HG03521 (cell line): ENCODE results near the gene MEGF10.

Source experiments
- ATAC-seq: cut with Tn5 transposase; IDR thresholded peaks from one replicate; pipeline ENCODE4 v1.9.1; 2021; ENCODE audit warnings: mild to moderate bottlenecking, moderate library complexity; ENCODE audit not compliant: unreplicated experiment

Gene MEGF10

GRCh38 chr5:127324756-127325155 is 34.2 kb downstream of the MEGF10 start:
- no peak for ATAC-seq

DNA sequence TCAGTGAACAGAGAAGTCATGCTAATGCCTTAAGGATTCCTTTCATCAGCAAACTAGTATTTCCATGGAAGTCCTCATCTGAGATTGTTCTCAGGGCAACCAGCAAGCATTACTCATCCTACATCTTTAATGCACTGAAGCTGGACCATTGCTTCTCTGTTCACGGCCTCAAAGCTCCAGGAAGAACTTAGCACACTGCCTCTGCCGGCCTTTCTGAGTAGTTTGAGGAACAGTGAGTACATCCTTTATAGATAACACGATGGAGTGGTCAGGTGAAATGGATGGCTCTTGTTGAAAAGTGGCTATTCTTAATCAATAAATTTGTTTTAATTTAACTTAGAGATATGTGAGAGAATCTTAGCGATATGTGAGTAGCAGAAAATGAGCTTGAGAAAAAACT is 35.8 kb downstream of the MEGF10 start:
- ATAC-seq: no peak

DNA sequence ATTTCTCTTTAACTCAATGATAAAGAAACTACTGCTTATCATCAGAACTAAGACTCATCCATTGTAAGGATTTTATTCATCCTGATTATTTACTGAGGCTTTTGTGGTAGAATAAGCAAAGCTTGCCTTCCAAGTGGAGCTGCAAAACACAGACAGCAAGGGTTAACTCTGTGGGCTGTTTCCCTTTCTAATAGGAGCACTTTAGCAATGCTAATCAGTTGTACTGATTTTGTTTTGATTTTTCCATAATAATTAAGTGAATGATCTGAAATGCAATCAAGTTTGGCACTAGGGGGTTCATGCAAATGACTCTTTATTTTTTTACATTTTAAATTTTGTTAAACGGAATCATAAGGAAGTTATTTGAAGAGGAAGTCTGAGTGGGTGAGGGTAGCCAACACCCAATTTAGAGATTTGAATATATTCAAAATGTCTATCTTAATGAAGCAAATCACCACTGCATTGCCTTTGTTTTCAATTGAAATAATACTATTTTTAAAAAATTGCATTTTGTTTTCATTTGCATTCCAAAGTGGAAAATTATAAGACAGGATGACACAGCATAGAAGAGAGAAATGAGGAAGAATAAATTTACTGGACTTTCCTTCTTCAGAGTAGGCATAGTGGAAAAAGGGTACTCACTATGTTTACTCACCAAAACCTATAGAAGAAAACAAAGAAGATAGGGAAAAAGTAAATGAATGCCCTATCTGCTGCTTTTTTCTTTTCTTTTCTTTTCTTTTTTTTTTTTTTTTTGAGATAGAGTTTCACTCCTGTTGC is 36.6 kb downstream of the MEGF10 start:
- ATAC-seq: no peak

- no peak for ATAC-seq
Measured at GRCh38 chr5:127330116-127330515, 39.5 kb downstream of the MEGF10 start.

- ATAC-seq: no peak
Measured at GRCh38 chr5:127331890-127332649, 41.5 kb downstream of the MEGF10 start.

DNA sequence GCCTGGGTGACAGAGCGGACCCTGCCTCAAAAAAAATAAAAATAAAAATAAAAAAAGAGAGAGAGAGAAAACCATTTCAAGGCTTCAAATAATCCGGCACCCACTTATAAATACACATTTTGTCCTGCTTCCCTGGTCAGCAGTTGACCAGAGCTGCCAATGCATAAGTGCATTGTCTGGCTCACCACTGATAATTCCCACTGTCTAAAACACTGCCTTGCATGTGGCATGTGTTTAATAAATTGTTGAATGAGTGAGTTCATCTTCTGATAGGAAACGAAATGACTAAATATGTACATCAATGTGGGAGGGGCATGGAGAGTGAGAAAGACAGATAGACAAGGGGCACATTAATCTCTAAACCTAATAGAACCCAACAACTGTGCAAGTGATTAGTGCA is 42.9 kb downstream of the MEGF10 start:
- no peak for ATAC-seq

- ATAC-seq: no peak
Measured at GRCh38 chr5:127335381-127335780, 44.8 kb downstream of the MEGF10 start.

DNA sequence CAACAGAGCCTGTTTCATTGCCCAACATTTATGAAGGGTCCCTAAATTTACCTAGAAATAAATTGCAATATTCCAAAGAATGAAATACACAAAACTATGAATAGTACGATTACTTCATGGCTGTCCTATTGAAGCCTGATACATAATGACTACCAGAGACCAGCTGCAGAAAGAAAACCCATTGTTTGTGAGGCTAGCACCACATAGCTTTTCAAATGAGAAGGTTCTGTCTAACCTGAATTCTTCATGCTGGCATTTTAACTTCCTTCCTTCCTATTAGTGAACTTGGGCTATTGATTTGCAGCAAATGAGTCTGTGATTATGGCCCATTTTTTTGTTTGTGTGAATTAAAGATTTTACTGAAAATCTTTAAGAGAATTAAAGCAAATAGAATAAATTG is 47.3 kb downstream of the MEGF10 start:
- ATAC-seq: no peak

DNA sequence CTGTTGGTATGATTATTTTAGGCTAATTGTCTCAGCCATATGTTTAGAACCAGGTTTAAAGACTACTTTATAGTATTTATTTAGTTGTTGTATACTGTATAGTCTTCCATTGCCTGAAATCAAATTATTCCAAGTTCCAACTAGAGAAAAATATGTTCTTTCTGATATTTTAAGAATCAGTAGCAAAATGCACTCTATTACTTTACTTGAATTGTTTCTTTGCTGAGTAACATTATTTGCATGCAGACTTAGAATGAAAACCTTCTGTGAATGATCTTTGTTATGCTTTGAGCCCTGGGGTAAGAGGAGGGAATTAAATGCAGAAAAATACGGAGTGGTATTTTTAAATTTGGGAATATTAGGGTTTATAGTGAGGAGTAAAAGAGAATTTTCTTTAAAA is 47.9 kb downstream of the MEGF10 start:
- ATAC-seq: no peak

- no peak for ATAC-seq
Measured at GRCh38 chr5:127340606-127341005, 50.0 kb downstream of the MEGF10 start.

- ATAC-seq: no peak
Measured at GRCh38 chr5:127342364-127342763, 51.8 kb downstream of the MEGF10 start.

- no peak for ATAC-seq
Measured at GRCh38 chr5:127343313-127343712, 52.7 kb downstream of the MEGF10 start.

GRCh38 chr5:127343866-127344265 is 53.3 kb downstream of the MEGF10 start:
- ATAC-seq: no peak

GRCh38 chr5:127344931-127345330 is 54.3 kb downstream of the MEGF10 start:
- ATAC-seq: no peak

GRCh38 chr5:127351418-127351817 is 60.8 kb downstream of the MEGF10 start:
- no peak for ATAC-seq

DNA sequence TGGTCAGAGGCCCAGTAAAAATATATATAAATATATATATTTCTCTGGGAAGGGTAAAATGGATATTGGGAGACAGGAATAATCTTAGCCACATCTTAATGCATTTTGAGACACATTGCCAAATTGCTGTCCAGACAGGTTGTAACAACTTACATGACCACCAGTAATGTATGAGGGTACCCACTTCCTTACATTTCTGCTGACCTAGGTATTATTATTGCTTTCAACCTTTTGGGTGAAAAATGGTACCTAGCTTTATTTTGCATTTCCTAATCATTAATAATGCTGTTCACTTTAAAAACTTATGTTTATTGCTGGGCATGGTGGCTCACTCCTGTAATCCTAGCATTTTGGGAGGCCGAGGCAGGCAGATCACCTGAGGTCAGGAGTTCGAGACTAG is 61.5 kb downstream of the MEGF10 start:
- ATAC-seq: no peak

DNA sequence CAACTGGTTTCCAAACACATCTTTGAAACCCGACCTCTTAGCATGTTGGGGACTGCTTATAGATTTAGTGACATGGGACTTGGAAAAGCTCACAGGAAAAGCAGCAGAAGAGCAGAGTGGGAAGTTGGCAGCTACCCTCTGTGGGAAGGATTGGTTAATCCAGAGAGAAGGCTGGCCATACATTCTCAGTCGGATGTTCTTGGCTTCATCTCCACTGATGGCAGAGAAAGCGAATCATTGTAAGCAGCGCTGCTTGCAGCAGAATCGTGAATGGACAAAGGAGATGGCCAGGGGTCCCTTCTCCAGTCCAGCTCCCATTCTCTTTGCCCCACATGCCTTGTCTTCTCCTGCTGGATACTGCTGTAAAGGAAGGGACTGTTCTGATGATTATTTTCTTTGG is 62.7 kb downstream of the MEGF10 start:
- ATAC-seq: no peak

DNA sequence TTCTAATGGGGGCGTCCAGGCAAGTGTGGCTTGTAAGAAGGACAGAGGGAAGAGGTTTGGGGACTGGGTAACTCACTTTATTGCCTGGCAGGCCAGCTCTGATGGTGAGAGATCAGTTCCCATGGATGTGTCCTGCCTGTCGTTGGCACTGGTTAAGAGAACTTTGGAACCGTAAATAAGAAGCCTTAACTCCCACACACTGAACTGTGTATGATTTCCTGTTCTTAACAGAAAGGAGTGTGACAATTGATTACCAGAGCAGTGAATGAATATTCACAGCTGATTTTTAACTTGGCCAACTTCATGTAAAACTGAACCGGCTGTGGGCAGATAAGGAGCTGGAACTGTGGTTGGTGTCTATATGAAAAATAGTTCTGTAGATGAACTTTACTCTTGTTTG is 63.2 kb downstream of the MEGF10 start:
- no peak for ATAC-seq

GRCh38 chr5:127355337-127355736 is 64.7 kb downstream of the MEGF10 start:
- ATAC-seq: no peak

- ATAC-seq: no peak
Measured at GRCh38 chr5:127358284-127358683, 67.7 kb downstream of the MEGF10 start.

DNA sequence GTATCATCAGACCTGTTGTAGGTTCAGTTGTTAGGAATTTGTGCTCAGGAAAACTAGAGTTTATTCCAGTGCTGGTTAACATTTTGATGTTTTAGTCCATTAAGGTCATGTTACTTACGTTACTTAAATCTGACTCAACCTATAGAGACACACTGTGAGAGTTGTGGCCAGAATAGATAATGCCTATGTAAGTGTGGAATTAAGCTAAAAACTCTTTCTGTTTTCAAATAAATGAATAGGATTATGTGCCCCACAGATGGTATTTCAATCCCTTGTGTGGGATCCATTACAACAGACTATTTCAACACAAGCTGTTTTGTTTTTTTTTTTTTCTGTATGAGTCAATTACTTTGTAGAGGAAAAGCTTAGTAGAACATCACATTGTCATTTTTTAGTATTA is 68.1 kb downstream of the MEGF10 start:
- ATAC-seq: no peak

DNA sequence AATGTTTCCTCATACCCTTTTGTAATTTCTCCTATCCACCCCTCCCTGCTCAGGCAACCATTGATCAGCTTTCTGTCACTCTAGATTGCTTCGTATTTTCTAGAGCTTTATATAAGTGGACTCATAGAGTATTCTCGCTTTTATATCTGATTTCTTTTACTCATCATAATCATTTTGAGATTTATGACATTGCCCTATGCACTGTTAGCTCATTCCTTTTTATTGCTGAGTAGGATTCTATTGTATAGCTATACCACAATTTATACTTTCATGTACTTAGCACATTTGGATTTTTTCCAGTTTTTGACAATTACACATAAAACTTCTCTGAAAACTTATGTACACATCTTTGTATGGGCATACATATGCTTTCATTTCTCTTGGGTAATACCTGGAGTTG is 68.9 kb downstream of the MEGF10 start:
- ATAC-seq: no peak
